Activated CD4-positive, alpha-beta T cell treated with anti-CD3 and anti-CD28 coated beads, Interleukin-2, amount 10 ng/mL, durations not matched to agents 7 days and 5 days (primary cell): ENCODE results near the gene ICAM2. TPM values are rescaled to one million over a fixed set of nuclear protein-coding genes. Genes with fewer than 3 reads are reported as not detected.

Experiments
- CTCF ChIA-PET: fragments of 350-600 bp; sonication (Branson Sonifier 250); formaldehyde crosslinking; loops from one replicate; lab custom pipeline; 2021; ENCODE audit warnings: antibody characterized with exemption; lab: Charles Lee
- POLR2A ChIA-PET: fragments of 350-600 bp; sonication (Branson Sonifier 250); formaldehyde crosslinking; loops from one replicate; lab custom pipeline; 2021; ENCODE audit warnings: antibody characterized with exemption; lab: Charles Lee
- DNase-seq: peaks from one replicate; pipeline ENCODE4 v3.0.0-alpha.2; 2020
- H3K27ac Mint-ChIP-seq: one replicate; pipeline ENCODE4 v1.8.0; 2021; ENCODE audit warnings: mild to moderate bottlenecking, moderate library complexity, mixed read lengths
- H3K27me3 Mint-ChIP-seq: one replicate; pipeline ENCODE4 v1.8.0; 2021; ENCODE audit warnings: mixed read lengths
- H3K36me3 Mint-ChIP-seq: one replicate; pipeline ENCODE4 v1.8.0; 2021; ENCODE audit warnings: low read depth, mixed read lengths
- H3K4me1 Mint-ChIP-seq: one replicate; pipeline ENCODE4 v1.8.0; 2021; ENCODE audit warnings: mixed read lengths
- H3K4me3 Mint-ChIP-seq: one replicate; pipeline ENCODE4 v1.8.0; 2021; ENCODE audit warnings: mild to moderate bottlenecking, moderate library complexity, mixed read lengths
- H3K9me3 Mint-ChIP-seq: one replicate; pipeline ENCODE4 v1.8.0; 2021; ENCODE audit warnings: mixed read lengths
- total RNA-seq, 2 experiments: library from RNA; stranded (reverse); gene quantifications; one replicate each; pipeline ENCODE4 v1.2.3, GENCODE V29; 2021

The ICAM2 gene
- total RNA-seq, 2 experiments from 2014 or later = 113 to 116 TPM

DNA sequence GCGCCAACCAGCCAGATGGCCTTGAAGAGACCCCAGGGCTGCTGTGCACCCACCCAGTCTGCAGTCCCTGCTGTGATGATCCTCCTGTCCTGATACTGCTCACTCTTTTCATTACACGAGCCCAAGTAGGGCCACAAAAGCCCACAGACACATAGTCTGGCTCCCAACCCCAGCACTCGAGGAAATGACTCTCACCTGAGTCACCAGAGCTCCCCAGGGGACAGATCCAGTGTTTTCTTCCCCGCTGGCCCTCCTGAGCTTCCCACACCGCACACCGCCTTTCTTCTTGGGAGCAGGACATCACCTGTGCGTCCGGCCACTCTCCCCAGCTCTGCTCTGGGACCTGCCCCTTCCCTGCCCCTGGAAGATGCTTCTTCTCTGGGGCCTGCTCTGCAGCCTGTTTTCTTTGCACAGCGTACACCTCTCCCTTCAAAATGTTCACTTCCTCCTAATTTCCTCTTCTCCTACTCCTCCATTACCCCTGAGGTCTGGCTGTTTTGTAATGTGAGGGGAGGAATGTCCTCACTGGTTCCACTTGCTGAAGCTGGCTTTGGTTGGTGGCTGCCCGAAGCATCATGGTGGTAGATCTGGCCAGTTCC lies 45.7 kb downstream of the ICAM2 start:
- ChIA-PET CTCF (interaction anchor here (0.9 to 2.1 kb wide), 12 partner anchors 10 to 56 kb away, joined by 3 to 9 read pairs (median 4); partner anchors contain the start of gene GH1), POLR2A (no interaction called here)
- DNase-seq = no peak
- Mint-ChIP-seq H3K27ac (no peak overlapping the region), H3K4me3 (no peak overlapping the region), H3K27me3 (peaks cover 6% of the 10 kb centered on the region), H3K36me3 (no peaks in the 10 kb centered on the region), H3K4me1 (peaks cover 12% of the 10 kb centered on the region), H3K9me3 (no peaks in the 10 kb centered on the region)

GRCh38 chr17:63973930-63974593 lies 46.4 kb downstream of the ICAM2 start:
- CTCF ChIA-PET = interaction anchor here (0.6 to 2.1 kb wide), 8 partner anchors 9 to 728 kb away, joined by 3 to 5 read pairs (median 4); no protein-coding TSS in a partner anchor

DNA sequence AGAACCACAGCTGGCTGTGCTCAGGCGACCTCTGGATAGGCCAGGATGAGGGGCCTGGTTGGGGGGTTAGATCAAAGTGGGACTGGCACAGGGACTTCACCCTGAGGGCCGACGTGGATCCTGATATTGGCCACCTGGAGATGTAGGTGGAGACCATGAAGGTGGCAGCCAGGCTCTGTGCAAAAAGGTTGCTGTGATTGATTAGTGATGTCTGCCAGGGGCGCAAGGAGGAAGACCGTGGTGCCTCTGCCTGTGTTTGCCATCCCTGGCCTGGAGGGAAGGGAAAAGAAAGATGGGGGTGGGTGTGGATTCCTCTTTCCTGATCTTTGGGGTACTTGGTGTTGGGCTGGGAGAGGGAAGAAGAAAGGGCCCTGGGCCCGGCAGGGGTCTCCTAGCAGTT lies 47.2 kb downstream of the ICAM2 start:
- Mint-ChIP-seq H3K4me3 (no peak overlapping the region), H3K27me3 (peaks cover 4% of the 10 kb centered on the region), H3K9me3 (no peaks in the 10 kb centered on the region), H3K4me1 (peaks cover 12% of the 10 kb centered on the region), H3K36me3 (no peaks in the 10 kb centered on the region), H3K27ac (no peak overlapping the region)
- CTCF ChIA-PET = interaction anchor here (0.7 to 1.8 kb wide), 3 partner anchors 8 to 107 kb away, joined by 3 to 4 read pairs (median 4); no protein-coding TSS in a partner anchor
- no peak for DNase-seq
- POLR2A ChIA-PET = no interaction called here

More at GRCh38 chr17:63973930-63974593, 46.4 kb downstream of the ICAM2 start:
- Mint-ChIP-seq H3K4me1 (peaks cover 12% of the 10 kb centered on the region), H3K36me3 (no peaks in the 10 kb centered on the region), H3K27ac (no peak overlapping the region), H3K4me3 (no peak overlapping the region), H3K27me3 (peaks cover 4% of the 10 kb centered on the region), H3K9me3 (no peaks in the 10 kb centered on the region)
- no peak for DNase-seq
- POLR2A ChIA-PET = no interaction called here

- Mint-ChIP-seq H3K27ac (no peak within 1 kb of the TSS), H3K36me3 (no peaks in the 10 kb centered on the region), H3K4me3 (no peak within 1 kb of the TSS), H3K4me1 (peaks cover 12% of the 10 kb centered on the region), H3K27me3 (peaks cover 4% of the 10 kb centered on the region), H3K9me3 (no peaks in the 10 kb centered on the region)
- ChIA-PET CTCF (interaction anchor here (0.7 to 1.8 kb wide), 3 partner anchors 8 to 107 kb away, joined by 3 to 4 read pairs (median 4); no protein-coding TSS in a partner anchor), POLR2A (no interaction called here)
- DNase-seq = no peak
These were observed 47.6 kb downstream of the ICAM2 start, which contains the start of gene SCN4A for GRCh38 chr17:63972796-63973195. SCN4A (minus strand) TSS chr17:63972918; CDS start chr17:63972841, 77 bp downstream.

DNA sequence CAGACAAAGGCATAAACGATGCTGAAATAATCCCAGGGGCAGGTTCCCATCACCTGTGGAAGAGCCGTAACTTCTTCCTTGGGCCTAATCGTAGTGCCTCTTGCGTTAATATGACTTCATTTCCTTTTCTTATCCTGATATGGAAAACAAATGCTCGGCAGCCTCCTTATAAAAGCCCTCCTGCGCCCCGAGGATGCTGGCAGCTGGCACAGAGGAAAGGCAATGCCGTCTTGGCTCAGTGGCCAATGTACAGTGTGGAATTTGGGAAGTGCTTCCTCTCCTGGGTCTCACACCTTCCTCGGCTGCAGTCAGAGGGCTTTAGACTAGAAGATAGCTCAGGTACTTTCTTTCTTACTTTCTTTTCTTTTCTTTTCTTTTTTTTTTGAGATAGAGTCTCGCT lies 51.2 kb downstream of the ICAM2 start:
- DNase-seq = no peak
- Mint-ChIP-seq H3K4me1 (peaks cover 12% of the 10 kb centered on the region), H3K9me3 (no peaks in the 10 kb centered on the region), H3K36me3 (no peaks in the 10 kb centered on the region), H3K27ac (no peak overlapping the region), H3K4me3 (no peak overlapping the region), H3K27me3 (no peaks in the 10 kb centered on the region)
- ChIA-PET POLR2A (no interaction called here), CTCF (interaction anchor here (1.1 to 3.4 kb wide), 6 partner anchors 10 to 23 kb away, joined by 3 to 12 read pairs (median 4); no protein-coding TSS in a partner anchor)

DNA sequence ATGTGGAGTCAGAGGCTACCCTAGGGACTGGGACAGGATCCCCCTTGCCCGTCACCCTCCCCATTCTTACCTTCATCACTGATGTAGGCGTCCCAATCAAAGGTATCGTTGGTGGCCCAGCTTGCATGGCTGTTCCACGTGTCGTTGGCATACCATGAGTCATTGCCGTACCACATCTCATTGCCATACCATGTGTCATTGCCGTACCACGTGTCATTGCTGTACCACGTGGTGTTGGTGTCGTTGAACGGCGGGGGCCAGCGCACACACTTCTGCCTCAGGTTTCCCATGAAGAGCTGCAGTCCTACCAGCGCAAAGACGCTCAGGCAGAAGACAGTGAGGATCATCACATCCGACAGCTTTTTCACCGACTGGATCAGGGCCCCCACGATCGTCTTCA lies 52.5 kb downstream of the ICAM2 start:
- CTCF ChIA-PET = interaction anchor here (0.8 to 3.4 kb wide), 4 partner anchors 18 to 87 kb away, joined by 3 to 12 read pairs (median 3); partner anchors contain the start of gene GH2
- no peaks in the 10 kb centered on the region for H3K9me3 Mint-ChIP-seq
- H3K4me3 Mint-ChIP-seq = no peak overlapping the region
- H3K27ac Mint-ChIP-seq = no peak overlapping the region
- H3K27me3 Mint-ChIP-seq = peaks cover 1% of the 10 kb centered on the region
- POLR2A ChIA-PET = no interaction called here
- H3K36me3 Mint-ChIP-seq = no peaks in the 10 kb centered on the region
- no peak for DNase-seq
- H3K4me1 Mint-ChIP-seq = peaks cover 12% of the 10 kb centered on the region

GRCh38 chr17:63966646-63967264 lies 53.7 kb downstream of the ICAM2 start:
- DNase-seq = peak; percentile 48
- Mint-ChIP-seq H3K9me3 (no peaks in the 10 kb centered on the region), H3K27me3 (peaks cover 2% of the 10 kb centered on the region), H3K4me3 (no peak overlapping the region), H3K36me3 (no peaks in the 10 kb centered on the region), H3K4me1 (peaks cover 13% of the 10 kb centered on the region), H3K27ac (peak overlapping the region; percentile 9)
- CTCF ChIA-PET = interaction anchor here (0.6 to 3.1 kb wide), 8 partner anchors 10 to 387 kb away, joined by 3 to 19 read pairs (median 4); partner anchors contain the start of gene GH2
- POLR2A ChIA-PET = no interaction called here

DNA sequence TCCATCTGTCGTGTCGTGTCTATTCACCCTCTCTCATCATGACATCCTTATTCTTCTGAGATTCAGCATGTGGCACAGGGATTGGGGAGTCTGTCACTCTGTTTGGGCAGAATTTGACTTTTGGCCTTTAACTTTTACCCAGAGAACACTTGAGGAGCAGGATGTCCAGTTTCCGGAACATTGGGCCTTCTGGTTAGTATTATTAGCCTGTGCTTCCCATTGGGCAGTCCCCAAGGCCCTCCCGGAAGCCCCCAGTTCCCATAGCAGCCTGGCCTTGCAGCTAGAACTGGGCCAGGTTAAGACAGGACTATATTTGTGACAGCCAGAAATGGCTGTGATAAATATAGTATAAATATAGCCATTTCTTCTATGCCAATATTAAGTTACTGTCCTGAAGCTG lies 57.3 kb downstream of the ICAM2 start:
- ChIA-PET POLR2A (no interaction called here), CTCF (interaction anchor here (1.1 to 1.2 kb wide), 2 partner anchors 12 to 43 kb away, joined by 3 to 4 read pairs; no protein-coding TSS in a partner anchor)
- H3K27me3 Mint-ChIP-seq = peaks cover 2% of the 10 kb centered on the region
- DNase-seq = no peak
- H3K9me3 Mint-ChIP-seq = no peaks in the 10 kb centered on the region
- no peak overlapping the region for H3K27ac Mint-ChIP-seq
- no peaks in the 10 kb centered on the region for H3K36me3 Mint-ChIP-seq
- H3K4me3 Mint-ChIP-seq = no peak overlapping the region
- peaks cover 16% of the 10 kb centered on the region for H3K4me1 Mint-ChIP-seq

DNA sequence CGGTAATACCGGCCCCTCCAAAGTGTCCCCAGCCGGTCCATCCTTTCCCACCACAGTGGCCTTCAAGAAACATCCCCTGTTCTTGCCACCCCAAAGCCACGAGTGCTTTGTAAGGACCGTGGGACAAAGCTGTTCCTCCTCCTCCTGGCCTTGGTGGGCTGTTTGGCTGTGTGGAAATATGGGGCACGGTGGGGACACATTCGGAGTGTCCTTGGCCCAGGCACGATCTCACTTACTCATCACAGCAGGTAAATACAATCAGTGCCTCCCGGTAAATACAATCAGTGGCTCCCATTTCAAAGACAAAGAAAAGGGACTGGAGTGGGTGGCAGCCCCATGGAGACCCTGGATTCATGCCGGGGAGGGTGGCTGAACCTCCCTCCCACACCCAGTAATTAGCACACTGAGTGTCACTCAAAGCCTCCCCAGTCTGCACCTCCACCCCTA lies 58.1 kb downstream of the ICAM2 start:
- H3K27ac Mint-ChIP-seq = peak overlapping the region; percentile 17
- H3K27me3 Mint-ChIP-seq = peaks cover 2% of the 10 kb centered on the region
- no peaks in the 10 kb centered on the region for H3K9me3 Mint-ChIP-seq
- ChIA-PET CTCF (interaction anchor here (1.1 to 2.1 kb wide), 5 partner anchors 16 to 67 kb away, joined by 3 to 8 read pairs (median 6); no protein-coding TSS in a partner anchor), POLR2A (no interaction called here)
- peaks cover 15% of the 10 kb centered on the region for H3K4me1 Mint-ChIP-seq
- H3K36me3 Mint-ChIP-seq = no peaks in the 10 kb centered on the region
- DNase-seq = no peak
- H3K4me3 Mint-ChIP-seq = no peak overlapping the region

DNA sequence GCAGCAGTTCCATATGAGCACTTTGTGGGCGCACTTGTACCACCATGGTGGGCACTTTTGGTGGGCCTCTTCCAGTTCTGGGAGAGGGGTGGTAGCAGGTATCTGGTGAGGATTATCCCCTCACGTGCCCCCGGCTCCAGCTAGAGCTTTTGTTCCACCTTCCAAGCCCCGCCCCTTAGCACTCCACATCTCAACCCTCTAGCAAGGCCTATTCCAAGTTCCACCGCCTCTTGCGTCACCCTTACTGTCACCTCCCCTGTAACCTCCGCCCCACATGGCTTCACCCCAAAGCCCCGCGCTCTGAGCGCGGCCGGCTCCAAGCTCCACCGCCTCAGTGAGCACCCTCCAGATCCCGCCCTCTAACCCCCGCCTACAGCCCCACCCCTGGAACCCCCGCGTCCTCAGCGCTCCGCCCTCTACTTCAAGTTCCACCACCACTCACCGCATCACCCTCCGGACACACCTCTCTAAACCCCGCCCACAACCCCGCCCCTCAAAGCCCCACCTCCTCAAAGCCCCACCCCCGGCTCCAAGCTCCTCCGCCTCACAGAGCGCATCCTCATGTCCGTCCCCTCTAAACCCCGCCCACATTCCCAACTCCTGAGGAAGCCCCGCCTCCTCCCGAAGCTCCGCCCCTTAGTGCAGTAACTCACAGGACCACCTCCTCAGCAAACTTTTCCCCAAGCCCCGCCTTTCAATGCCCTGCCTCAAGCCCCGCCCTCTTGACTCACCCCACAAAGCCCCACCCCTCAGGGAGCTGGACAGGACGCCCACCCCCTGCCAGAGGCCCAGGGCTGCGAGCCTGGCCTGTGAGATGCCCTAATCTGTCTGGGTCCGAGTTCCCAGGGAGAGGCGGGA lies 58.8 kb downstream of the ICAM2 start:
- Mint-ChIP-seq H3K27ac (no peak overlapping the region), H3K9me3 (no peaks in the 10 kb centered on the region), H3K4me3 (no peak overlapping the region), H3K4me1 (peaks cover 9% of the 10 kb centered on the region), H3K27me3 (peaks cover 2% of the 10 kb centered on the region), H3K36me3 (no peaks in the 10 kb centered on the region)
- CTCF ChIA-PET = interaction anchor here (0.6 to 2.1 kb wide), 8 partner anchors 9 to 67 kb away, joined by 3 to 8 read pairs (median 4); no protein-coding TSS in a partner anchor
- POLR2A ChIA-PET = interaction anchor here (0.5 kb wide), 1 partner anchor 14 kb away, joined by 3 read pairs; no protein-coding TSS in a partner anchor
- DNase-seq = peak; percentile 31

DNA sequence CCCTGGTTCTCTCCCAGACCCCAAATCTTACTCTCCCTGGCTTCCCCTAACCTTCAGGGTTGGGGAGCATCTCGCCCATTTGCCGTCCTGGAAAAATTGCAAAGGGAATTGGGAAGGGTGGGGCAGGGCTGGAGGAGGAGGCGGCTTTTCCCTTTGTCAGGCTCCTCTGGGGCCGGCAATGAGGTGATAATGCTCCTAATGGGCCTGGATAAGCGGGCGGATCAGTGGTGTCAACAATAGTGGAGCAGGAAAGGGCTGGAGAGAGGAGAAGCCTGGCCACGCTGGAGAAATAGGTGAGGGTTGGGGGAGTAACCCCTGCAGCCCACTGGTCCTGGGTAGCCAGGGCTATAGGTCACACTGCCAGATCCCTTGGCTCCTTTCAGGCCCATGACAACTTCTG lies 60.0 kb downstream of the ICAM2 start:
- POLR2A ChIA-PET = no interaction called here
- peaks cover 7% of the 10 kb centered on the region for H3K4me1 Mint-ChIP-seq
- H3K9me3 Mint-ChIP-seq = no peaks in the 10 kb centered on the region
- no peak overlapping the region for H3K27ac Mint-ChIP-seq
- H3K36me3 Mint-ChIP-seq = no peaks in the 10 kb centered on the region
- H3K27me3 Mint-ChIP-seq = peaks cover 2% of the 10 kb centered on the region
- no peak for DNase-seq
- H3K4me3 Mint-ChIP-seq = no peak overlapping the region
- CTCF ChIA-PET = interaction anchor here (1.9 kb wide), 1 partner anchor 41 kb away, joined by 7 read pairs; no protein-coding TSS in a partner anchor
